Hepatocyte (in vitro differentiated cells): ENCODE results near the gene ADGRB3.

Experiments
- EZH2 ChIP-seq: fragments of 200-600 bp; sonication (generic); IDR thresholded peaks from 2 replicates; pipeline ENCODE4 v1.6.1; 2016; ENCODE audit warnings: antibody characterized with exemption, mild to moderate bottlenecking, borderline replicate concordance
- TF ChIP-seq, protein P1 (sequence below): fragments of 200-600 bp; sonication (generic); IDR thresholded peaks from 2 replicates; pipeline ENCODE4 v1.5.1; 2016; ENCODE audit warnings: antibody characterized with exemption, mild to moderate bottlenecking; ENCODE audit not compliant: poor library complexity

GRCh38 chr6:68919537-68919936 is 284.5 kb downstream of the ADGRB3 start:
- TF ChIP-seq, protein P1, sequence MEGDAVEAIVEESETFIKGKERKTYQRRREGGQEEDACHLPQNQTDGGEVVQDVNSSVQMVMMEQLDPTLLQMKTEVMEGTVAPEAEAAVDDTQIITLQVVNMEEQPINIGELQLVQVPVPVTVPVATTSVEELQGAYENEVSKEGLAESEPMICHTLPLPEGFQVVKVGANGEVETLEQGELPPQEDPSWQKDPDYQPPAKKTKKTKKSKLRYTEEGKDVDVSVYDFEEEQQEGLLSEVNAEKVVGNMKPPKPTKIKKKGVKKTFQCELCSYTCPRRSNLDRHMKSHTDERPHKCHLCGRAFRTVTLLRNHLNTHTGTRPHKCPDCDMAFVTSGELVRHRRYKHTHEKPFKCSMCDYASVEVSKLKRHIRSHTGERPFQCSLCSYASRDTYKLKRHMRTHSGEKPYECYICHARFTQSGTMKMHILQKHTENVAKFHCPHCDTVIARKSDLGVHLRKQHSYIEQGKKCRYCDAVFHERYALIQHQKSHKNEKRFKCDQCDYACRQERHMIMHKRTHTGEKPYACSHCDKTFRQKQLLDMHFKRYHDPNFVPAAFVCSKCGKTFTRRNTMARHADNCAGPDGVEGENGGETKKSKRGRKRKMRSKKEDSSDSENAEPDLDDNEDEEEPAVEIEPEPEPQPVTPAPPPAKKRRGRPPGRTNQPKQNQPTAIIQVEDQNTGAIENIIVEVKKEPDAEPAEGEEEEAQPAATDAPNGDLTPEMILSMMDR = no peak
- TF ChIP-seq EZH2 = no peak
